SKM-1 treated with dmso at 0.1 percent for 144 hours (cell line): ENCODE data around the gene RARG.
"Not testable (repeated sequence)": the region's sequence is repeated elsewhere in the genome, so short reads cannot be mapped to it uniquely, and the experiment has no call there.

Source experiments
- DNase-seq: peaks from one replicate; lab custom pipeline; 2025; ENCODE audit not compliant: unreplicated experiment; lab: John Stamatoyannopoulos, UW

Gene RARG

DNA sequence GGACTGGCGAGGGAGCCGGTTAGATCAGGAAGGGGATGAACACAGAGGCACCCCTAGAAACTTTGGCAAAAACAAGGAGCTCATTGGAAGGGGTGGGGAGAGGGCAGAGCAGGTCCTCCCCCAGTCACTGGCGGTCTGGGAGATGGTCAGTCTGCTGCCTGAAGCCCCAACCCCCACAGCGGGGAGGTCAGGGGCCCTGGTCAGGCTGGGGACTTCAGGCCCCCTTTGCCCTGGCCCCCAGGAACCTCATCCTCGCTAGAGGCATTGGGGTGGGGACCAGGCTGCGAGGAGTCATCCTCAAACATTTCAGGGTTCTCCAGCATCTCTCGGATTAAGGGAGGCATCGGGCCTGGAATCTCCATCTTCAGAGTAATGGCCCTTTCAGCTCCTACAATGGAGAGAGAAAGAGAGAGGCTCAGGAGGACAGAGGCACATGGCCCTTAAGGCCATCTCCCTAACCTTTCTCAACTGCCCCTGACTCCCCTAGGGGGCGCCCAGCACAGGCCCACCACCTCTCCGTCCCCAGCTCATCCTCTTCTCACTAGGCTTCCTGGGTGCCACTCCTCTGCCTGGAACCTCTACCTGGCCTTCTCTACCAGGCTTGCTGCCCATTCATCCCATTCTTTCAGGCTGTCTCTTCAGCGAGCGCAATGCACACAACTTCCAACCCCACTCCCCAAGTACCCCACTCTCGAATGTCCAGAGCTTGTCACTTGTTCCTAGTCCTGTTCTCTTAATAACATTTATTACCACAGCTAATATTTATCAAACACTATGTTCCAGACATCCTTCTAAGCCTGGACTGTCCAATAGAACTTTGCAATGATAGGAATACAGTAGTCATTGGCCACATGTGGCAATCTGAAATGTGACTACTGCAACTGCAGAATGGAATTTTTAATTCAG, 20.3 kb downstream of the RARG start:
- DNase-seq, result no peak

DNA sequence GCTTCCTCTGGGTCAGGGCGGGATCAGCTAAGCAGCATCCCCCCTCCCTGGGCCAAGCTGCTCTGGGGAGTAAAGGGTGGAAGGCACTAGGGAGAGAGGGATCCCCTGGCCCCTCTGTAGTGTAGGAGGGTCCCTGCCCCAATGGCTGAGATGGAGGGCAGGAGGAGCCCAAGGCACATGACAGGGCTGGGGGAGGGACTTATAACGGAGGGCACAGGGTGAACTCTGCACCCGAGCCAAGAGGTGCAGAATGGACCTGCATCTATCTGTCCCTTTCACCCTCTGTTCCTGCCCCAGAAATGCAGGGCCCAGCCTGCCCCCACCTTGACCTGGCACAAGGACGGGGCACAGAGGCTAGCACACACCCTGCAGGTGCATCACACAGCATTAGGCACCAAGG, 21.2 kb downstream of the RARG start:
- no peak for DNase-seq

GRCh38 chr12:53208877-53209463, 23.0 kb downstream of the RARG start:
- DNase-seq, result peak; percentile 49

DNA sequence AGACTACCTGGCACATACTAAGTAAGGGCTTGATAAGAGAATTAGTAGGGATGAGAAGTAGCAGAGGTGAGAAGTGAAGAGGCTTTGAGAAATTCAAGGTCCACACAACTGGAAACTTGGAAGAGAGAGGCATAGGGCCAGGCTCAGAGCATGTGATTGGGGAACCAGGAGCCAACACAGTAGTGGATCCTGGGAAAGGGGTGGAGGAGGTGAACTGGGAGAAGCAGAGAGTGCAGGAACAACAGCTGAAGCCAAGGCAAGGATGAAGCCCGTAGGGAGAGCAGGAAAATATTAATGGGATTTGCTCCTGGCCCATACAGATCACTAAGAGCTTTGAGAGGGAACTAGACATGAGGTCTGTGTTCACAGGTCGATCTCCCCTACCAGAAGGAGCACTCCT, 23.6 kb downstream of the RARG start:
- DNase-seq, result no peak

- no peak for DNase-seq
Observed at GRCh38 chr12:53207042-53207441, 25.0 kb downstream of the RARG start, which contains the start of gene ITGB7. Gene ITGB7 (minus strand): TSS chr12:53207251. CDS start chr12:53200443, 6,808 bp downstream.

GRCh38 chr12:53205747-53206419, 26.1 kb downstream of the RARG start:
- DNase-seq, result peak; percentile 37

DNA sequence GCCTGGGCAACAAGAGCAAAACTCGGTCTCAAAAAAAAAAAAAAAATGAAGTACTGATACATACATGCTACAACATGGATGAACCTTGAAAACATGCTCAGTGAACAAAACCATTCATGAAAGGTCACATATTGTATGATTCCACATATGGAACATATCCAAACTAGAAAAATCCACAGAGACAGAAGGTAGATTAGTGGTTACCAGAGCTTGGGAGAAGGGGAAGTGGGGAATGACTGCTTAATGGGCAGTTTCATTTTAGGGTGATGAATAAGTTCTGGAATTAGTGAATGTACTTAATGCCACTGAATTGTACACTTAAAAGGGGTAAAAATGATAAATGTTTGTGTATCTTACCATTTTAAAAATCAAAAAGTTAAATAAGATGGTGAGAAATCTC, 27.7 kb downstream of the RARG start:
- no peak for DNase-seq

GRCh38 chr12:53202316-53202715, 29.7 kb downstream of the RARG start:
- not testable (repeated sequence) for DNase-seq

- DNase-seq, result no peak
Observed at GRCh38 chr12:53201639-53202038, 30.4 kb downstream of the RARG start.

DNA sequence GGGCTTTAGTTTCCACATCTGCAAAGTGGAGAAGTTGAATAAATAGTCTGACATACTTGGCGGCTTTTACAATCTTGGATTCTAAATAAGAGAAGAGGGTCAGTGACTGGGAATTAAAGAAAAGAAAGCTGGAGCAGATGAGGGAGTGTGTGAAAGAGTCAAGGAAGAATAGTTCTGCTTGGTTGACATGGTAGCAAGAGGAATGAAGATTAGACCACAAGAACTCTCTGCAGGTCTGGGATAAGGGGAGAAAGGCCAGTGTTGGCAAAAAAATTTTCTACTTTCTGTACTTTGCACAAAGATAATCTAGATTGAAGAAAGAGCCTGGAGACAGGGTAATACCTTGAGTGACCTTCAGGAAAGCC, 30.9 kb downstream of the RARG start:
- DNase-seq, result no peak

- no peak for DNase-seq
Observed at GRCh38 chr12:53200458-53201176, 31.4 kb downstream of the RARG start.

DNA sequence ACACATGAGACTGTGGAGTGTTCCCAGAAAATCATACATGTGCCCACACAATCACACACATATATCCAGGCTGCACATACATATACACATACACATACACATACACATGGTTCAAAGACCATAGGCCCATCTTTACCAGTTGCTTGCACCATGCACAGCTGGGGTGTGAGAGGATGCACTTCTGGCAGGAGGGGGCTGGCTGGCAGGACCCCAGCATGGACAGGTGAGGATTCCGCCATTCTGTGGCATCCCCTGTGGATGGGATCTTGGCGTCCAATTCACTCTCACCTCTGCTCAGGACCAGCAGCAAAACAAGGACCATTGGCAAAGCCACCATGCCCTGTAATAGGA, 31.9 kb downstream of the RARG start:
- DNase-seq, result no peak

- no peak for DNase-seq
Observed at GRCh38 chr12:53199700-53200099, 32.3 kb downstream of the RARG start.

- DNase-seq, result no peak
Observed at GRCh38 chr12:53198486-53199110, 33.4 kb downstream of the RARG start.

DNA sequence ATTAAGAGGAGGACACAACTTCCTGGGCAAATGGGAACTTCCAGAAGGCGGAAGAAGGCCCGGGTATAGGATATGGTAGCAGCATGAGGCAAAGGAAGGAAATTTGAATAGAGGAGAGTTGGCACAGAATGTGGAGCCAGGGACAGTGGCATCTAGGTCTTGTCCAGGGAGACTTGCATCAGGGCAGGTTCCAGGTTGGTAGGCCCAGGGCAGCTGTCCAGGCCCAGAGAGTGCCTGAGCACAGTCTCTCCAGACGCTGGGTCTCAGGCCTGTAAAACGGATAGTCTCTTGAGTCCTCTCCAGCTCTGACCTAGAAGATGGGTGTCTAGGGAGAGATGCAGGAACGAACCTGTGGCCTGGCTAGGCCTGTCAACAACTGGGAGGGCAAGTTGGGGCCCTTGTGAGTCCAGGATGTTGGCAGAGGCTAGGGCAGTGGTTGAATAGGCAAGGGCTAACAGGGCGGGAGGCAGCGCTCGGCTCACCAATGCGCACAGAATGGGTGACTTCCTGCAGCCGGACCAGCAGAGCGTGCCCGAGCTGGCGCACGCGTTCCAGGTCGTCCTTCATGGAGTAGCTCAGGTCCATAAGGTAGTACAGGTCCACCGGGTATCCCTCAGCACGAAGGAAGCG, 34.9 kb downstream of the RARG start:
- DNase-seq, result no peak

GRCh38 chr12:53196486-53196885, 35.5 kb downstream of the RARG start:
- no peak for DNase-seq

- no peak for DNase-seq
Observed at GRCh38 chr12:53195516-53196420, 36.2 kb downstream of the RARG start.

DNA sequence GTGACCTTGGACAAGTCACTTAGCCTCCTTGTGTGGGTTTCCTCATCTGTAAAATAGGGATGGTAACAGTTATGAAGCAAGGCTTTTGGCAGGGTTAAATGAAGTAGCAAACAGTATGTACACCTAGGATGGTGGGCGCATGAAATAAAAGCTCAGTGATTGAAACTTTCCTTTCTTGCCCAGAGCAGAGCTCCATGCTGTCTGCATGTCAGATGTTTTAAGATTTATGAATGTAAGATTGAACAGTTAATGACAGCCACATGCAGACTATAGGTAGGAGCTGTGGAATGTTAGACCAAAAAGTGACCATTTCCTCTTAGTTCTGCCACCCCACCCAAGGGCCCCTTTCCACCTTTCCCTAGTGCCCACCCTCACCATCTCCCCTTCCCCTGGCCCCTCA, 37.0 kb downstream of the RARG start:
- DNase-seq, result no peak

- no peak for DNase-seq
Observed at GRCh38 chr12:53193985-53194716, 37.9 kb downstream of the RARG start.
